GM19324 (cell line): Measurements from ENCODE around the gene THSD8.
"Not testable (repeated sequence)": the region's sequence is repeated elsewhere in the genome, so short reads cannot be mapped to it uniquely, and the experiment has no call there.

Source experiments
- ATAC-seq: cut with Tn5 transposase; IDR thresholded peaks from one replicate; pipeline ENCODE4 v1.9.1; 2021; ENCODE audit warnings: mild to moderate bottlenecking, moderate library complexity; ENCODE audit not compliant: unreplicated experiment, low FRiP score

THSD8 gene

GRCh38 chr19:12843999-12844732, 42.3 kb downstream of the THSD8 start:
- ATAC-seq, result no peak

GRCh38 chr19:12846613-12847012, 44.7 kb downstream of the THSD8 start:
- ATAC-seq, result not testable (repeated sequence)

GRCh38 chr19:12847159-12848139, 45.6 kb downstream of the THSD8 start:
- no peak for ATAC-seq
